ENCODE results near the gene SMAD7. TPM values are rescaled to one million over a fixed set of nuclear protein-coding genes. Genes with fewer than 3 reads are reported as not detected.

Gene SMAD7
- total and polyA plus RNA-seq, 2 donors (not counting 1 experiment from before 2014, with no cell fraction given): 6.1 to 16.3 TPM

GRCh38 chr18:48915626-48916425 is 34.9 kb downstream of the SMAD7 start:
- Histone ChIP-seq H2AFZ (ENCODE audit: low read length) (no peak overlapping the region), H3K79me2 (ENCODE audit: control insufficient read depth, insufficient read depth, low read length) (peaks cover 5% of the 10 kb centered on the region), H4K20me1 (ENCODE audit: control insufficient read depth, extremely low read depth, insufficient read depth, low read length) (no peaks in the 10 kb centered on the region), H3K36me3 (ENCODE audit: control insufficient read depth, insufficient read depth, low read length) (peaks cover 5% of the 10 kb centered on the region), H3K9me3 (ENCODE audit: control insufficient read depth, insufficient read depth, low read depth, low read length) (no peaks in the 10 kb centered on the region), H3K27ac (ENCODE audit: insufficient read depth, low read length) (no peak overlapping the region), H3K27me3 (ENCODE audit: control insufficient read depth, insufficient read depth, low read length) (no peaks in the 10 kb centered on the region), H3K4me1 (ENCODE audit: control insufficient read depth, extremely low read depth, insufficient read depth, low read length) (no peaks in the 10 kb centered on the region), H3K9ac (ENCODE audit: insufficient read depth, low read length) (no peak overlapping the region), H3K4me3 (replicated peaks in 1 of 4; ENCODE audit: control extremely low read depth in 1 of 4, insufficient read depth in 1 of 4, low read depth in 3 of 4, low read length in 4 of 4) (no peak overlapping the region), H3K4me2 (ENCODE audit: extremely low read depth, insufficient read depth, low read length) (no peak overlapping the region)
- DNase-seq (ENCODE audit: low read depth in 2 of 2): peak in 1 of 2 donors; percentile 63
- TF ChIP-seq CTCF (conservative IDR thresholded peaks at IDR 0.05 in 1 of 2, IDR thresholded peaks at IDR 0.05 in 1 of 2; ENCODE audit: low read depth in 1 of 2, low read length in 2 of 2) (no peak), EZH2 (IDR thresholded peaks at IDR 0.05; ENCODE audit: low read length, missing control alignments) (no peak)

DNA sequence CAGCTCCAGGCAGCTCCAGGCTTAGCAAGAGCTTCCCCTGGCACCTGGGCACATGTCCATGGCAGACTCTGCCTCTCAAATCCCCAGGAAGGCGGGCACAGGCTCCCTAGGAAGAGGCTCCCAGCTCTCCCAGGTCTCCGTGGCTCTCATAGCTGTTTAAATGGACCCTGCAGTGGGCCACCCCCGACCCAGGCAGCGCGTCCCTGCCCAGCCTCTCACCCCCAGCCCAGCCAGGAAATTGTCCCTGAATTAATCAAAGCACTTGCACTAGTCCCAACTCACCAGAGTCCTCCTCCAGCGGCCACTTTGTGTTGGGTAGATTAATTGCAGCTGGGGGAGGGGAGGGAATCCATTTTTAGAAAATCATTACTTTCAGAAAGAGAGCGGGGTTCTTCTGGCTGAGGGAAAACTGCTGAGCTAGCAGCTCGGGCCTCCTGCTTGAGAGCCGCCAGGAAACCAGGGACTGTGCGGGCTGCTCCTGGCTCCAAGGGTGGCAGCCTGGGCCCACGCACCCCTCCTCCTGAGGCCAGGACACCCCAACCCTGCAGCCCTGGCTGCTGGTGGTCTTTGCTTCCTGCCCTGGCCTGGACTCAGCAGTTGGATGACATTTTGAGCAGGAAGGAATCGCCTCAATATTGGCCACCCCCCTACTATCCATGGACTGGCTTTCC is 36.0 kb downstream of the SMAD7 start:
- no peaks in the 10 kb centered on the region for H3K4me1 ChIP-seq (ENCODE audit: control insufficient read depth, extremely low read depth, insufficient read depth, low read length)
- H3K27ac ChIP-seq (ENCODE audit: insufficient read depth, low read length): no peak overlapping the region
- H3K36me3 ChIP-seq (ENCODE audit: control insufficient read depth, insufficient read depth, low read length): no peaks in the 10 kb centered on the region
- H2AFZ ChIP-seq (ENCODE audit: low read length): no peak overlapping the region
- H3K27me3 ChIP-seq (ENCODE audit: control insufficient read depth, insufficient read depth, low read length): no peaks in the 10 kb centered on the region
- H3K9me3 ChIP-seq (ENCODE audit: control insufficient read depth, insufficient read depth, low read depth, low read length): no peaks in the 10 kb centered on the region
- no peaks in the 10 kb centered on the region for H3K79me2 ChIP-seq (ENCODE audit: control insufficient read depth, insufficient read depth, low read length)
- no peaks in the 10 kb centered on the region for H4K20me1 ChIP-seq (ENCODE audit: control insufficient read depth, extremely low read depth, insufficient read depth, low read length)
- TF ChIP-seq CTCF (conservative IDR thresholded peaks at IDR 0.05 in 1 of 2, IDR thresholded peaks at IDR 0.05 in 1 of 2; ENCODE audit: low read depth in 1 of 2, low read length in 2 of 2) (no peak), EZH2 (IDR thresholded peaks at IDR 0.05; ENCODE audit: low read length, missing control alignments) (no peak)
- no peak overlapping the region for H3K4me2 ChIP-seq (ENCODE audit: extremely low read depth, insufficient read depth, low read length)
- no peak overlapping the region for H3K9ac ChIP-seq (ENCODE audit: insufficient read depth, low read length)
- no peak overlapping the region for H3K4me3 ChIP-seq (replicated peaks in 1 of 4; ENCODE audit: control extremely low read depth in 1 of 4, insufficient read depth in 1 of 4, low read depth in 3 of 4, low read length in 4 of 4)
- DNase-seq (ENCODE audit: low read depth in 2 of 2): no peak

DNA sequence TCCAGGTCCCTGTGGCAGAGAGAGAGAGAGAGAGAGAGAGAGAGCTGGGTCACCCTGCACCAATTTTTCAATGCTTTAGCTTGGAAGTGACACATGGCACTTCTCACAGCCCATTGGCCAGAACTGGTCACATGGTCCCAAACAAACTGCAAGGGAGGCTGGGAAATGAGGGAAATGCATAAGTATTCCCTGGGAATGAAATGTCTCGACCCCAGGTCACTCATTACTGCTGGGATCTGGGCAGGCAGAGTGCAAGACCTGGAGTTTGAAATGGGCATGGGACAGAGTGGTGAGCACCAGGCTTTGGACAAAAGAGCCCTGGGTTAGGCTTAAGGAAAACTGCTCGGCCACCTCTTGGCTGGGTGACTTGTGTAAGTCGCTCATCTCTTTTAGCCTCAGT is 37.0 kb downstream of the SMAD7 start:
- Histone ChIP-seq H3K4me2 (ENCODE audit: extremely low read depth, insufficient read depth, low read length) (no peak overlapping the region), H3K9me3 (ENCODE audit: control insufficient read depth, insufficient read depth, low read depth, low read length) (no peaks in the 10 kb centered on the region), H3K27ac (ENCODE audit: insufficient read depth, low read length) (no peak overlapping the region), H3K36me3 (ENCODE audit: control insufficient read depth, insufficient read depth, low read length) (no peaks in the 10 kb centered on the region), H3K4me1 (ENCODE audit: control insufficient read depth, extremely low read depth, insufficient read depth, low read length) (no peaks in the 10 kb centered on the region), H2AFZ (ENCODE audit: low read length) (no peak overlapping the region), H3K27me3 (ENCODE audit: control insufficient read depth, insufficient read depth, low read length) (no peaks in the 10 kb centered on the region), H4K20me1 (ENCODE audit: control insufficient read depth, extremely low read depth, insufficient read depth, low read length) (no peaks in the 10 kb centered on the region), H3K9ac (ENCODE audit: insufficient read depth, low read length) (no peak overlapping the region), H3K79me2 (ENCODE audit: control insufficient read depth, insufficient read depth, low read length) (no peaks in the 10 kb centered on the region), H3K4me3 (replicated peaks in 1 of 4; ENCODE audit: control extremely low read depth in 1 of 4, insufficient read depth in 1 of 4, low read depth in 3 of 4, low read length in 4 of 4) (no peak overlapping the region)
- no peak for TF ChIP-seq CTCF (conservative IDR thresholded peaks at IDR 0.05 in 1 of 2, IDR thresholded peaks at IDR 0.05 in 1 of 2; ENCODE audit: low read depth in 1 of 2, low read length in 2 of 2)
- no peak for DNase-seq (ENCODE audit: low read depth in 2 of 2)

Measured in fibroblast of lung (primary cell).